HuH-7 (cell line): ENCODE measurements around the gene ACAP2.

ENCODE experiments used
- DNase-seq: peaks from one replicate; pipeline ENCODE4 v3.0.0; 2011; ENCODE audit warnings: low spot score

Gene ACAP2

DNA sequence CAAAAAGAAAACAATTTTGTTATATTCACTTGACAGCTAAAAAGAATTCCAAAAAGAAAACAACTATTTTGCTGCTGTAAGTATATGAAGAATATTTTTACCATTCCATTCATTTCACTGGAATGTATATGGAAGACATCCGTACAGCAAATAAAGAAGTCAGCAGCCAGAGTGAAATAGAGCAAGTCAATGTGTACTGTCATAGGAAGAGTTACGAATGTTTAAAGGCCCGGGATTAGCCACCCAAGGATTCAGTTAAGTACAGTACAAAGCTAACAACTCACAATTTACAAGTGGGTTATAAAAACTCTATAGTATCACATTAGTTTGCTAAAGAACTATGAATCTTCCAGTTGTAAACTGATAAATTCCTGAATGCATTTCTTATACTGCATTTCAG is 157.4 kb downstream of the ACAP2 start:
- no peak for DNase-seq

DNA sequence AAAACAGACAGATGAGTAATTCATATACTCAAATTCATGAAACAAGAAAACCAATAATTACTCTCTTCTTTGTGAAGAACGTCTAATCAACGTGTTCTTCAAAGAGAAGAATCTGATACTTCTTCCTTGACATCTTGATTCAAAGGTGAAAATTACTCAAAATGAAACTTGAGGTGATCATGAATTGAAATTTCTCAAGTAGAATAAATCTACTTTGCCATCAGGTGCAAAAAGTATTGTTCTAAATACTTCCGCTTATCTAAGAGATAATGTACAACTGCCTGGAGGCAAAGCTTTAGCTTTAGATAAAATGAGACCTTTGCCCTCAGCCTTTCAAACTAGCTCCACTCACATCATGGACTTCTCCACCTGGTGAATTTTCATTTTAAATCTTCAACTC is 158.0 kb downstream of the ACAP2 start:
- DNase-seq, result no peak

DNA sequence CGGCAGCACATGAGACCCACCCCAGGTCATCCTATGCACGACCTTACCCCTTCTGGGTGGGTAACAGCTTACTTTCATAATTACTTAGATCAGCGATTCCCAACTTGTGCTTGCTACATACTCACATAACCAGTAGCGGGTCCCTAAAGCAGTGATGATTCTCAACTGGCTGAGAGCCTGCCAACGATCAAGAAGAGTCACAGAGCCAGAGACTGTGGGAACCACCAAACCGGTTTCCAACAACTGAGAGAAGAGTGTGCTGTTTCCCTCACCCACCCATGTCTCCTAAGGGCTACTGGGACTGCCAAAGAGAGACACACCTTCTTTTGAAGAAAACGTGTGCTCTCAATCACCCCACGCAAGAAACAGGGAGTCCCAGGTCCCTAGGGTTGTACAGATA is 159.9 kb downstream of the ACAP2 start:
- no peak for DNase-seq

DNA sequence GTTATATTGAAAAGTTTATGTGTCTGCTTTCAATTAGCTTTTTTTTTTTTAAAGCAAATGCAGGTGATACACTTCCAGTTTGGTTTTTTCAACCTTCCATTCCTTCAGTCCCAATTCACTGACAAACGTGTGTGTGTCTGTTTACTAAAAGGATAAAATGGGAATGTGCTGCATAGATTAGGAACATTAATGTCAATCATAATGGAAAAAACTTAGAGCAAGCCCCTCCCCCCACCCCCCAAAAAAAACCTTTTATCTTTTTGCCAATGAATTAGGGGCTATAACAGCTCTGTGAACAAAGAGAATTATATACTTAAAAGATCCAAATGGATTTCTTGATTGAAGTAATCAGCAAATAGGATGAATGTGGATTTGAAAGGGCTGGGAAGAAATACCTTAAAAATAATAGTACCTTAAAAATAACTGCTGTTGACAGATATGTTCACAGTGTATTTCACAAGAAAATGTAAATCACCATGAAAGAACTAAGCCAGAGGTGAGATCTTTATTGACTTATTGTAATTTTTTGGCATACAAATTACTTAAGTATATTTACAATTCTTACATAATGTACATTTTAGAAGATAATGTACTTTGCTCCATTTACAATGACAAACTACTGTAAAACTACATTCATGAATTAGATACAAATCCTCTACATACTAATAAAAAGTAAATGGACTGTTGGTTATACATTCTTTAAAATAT is 168.4 kb downstream of the ACAP2 start:
- DNase-seq, result no peak

DNA sequence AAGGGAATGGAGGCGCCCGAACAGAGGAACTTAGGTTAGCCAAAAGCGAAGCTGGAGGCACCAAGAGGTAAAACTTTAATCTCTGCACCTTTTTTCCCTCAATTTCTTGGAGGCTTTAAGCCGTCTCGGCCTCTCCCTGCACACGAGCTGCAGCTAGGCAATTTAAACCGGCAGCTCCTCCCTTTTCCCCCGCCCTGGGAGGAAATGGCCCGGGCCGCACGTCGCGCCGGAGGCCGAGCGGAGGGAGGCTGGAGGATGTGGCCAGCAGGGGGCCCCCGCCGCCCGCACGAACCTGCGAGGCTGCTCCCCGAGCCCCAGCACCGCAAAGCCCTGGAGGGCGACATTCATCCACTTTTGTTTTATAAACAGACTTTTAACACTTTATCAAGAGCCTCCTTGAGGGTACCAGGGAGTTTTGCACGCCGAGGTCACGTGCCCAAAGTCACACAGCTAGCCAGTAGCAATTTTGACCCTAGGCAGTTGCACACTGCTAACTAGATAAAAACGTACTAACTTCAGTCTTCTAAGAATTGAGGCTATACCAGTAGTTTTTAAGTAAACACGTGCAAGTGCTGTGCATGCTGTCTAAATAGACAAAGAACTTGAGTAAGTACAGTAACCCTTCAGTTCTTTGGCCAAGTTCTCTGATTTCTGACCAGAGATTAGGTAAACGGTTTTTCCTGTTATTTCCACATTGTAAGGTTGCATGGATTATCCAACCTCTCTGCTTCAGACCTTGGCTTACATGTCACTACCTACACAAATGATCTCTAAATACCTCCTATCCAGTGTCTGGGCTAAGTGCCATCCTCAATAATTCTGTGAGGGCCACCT is 171.2 kb downstream of the ACAP2 start:
- peak; percentile 84 for DNase-seq

DNA sequence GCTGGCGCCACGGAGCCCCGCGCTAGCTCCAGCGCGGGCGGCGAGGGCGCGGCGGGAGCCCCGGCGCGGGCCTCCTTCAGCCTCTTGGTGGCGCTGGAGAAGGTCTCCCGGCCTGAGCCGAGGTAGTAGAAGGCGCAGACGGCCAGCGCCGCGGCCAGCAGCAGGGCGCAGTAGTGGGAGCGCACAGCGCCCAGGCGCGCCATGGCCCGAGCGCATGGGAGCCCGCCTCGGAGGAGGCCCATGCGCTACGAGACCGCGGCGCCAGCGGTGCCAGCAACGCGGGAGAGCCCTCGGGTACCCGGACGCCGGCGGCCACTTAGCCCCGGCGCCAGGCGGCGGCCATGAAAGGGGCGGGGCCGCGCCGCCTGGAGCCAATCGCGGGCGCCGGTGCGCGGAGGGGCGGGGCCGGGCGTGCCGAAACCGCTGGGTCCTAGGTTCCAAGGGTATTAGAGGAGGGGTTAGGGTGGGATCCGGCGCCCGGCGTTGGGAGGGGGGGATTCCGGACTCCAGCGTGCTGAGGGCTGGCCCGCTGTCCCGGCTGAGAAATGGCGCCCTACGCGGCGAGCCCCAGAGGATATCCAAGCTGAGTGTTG is 171.9 kb downstream of the ACAP2 start, which contains the start of gene XXYLT1:
Gene XXYLT1, minus strand, starts transcription at position 343 of the 593 bp plus-strand sequence. Its CDS starts 101 bp downstream, at position 242.
- DNase-seq, result peak; percentile 89

DNA sequence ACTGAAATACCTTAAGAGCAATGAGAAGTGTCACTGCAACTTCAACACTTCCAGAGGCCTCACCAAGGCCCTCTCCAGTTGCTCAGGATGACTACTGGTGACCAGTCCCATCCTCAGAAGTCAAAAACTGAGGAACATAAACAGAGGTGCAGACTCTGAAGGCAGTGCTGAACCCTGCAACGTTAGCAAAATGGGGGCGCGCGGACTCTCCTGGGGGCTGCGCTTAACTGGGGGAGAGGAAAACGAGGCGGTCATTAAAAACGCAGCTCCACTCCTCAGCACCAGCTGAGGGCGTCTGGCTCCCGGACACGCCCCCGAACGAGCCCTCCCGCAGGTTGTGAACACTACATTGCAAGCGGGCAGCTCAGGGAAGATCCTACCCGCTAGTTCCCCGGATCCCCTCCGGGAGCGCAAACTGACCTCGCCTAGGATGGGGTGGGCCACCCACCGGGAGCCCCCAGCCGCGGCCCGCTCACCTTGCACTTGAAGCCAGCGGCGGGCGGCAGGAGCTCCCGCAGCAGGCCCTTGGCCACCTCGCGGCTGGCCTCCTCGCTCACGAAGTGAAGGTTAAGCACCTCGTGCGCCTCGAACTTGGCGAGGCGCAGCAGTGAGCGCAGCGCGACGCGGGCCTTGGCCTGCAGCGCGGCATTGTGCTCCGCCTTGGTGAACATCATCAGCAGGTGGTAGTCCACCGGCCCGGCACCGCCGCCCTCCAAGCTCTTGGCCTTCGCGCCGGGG is 172.6 kb downstream of the ACAP2 start:
- peak; percentile 59 for DNase-seq

DNA sequence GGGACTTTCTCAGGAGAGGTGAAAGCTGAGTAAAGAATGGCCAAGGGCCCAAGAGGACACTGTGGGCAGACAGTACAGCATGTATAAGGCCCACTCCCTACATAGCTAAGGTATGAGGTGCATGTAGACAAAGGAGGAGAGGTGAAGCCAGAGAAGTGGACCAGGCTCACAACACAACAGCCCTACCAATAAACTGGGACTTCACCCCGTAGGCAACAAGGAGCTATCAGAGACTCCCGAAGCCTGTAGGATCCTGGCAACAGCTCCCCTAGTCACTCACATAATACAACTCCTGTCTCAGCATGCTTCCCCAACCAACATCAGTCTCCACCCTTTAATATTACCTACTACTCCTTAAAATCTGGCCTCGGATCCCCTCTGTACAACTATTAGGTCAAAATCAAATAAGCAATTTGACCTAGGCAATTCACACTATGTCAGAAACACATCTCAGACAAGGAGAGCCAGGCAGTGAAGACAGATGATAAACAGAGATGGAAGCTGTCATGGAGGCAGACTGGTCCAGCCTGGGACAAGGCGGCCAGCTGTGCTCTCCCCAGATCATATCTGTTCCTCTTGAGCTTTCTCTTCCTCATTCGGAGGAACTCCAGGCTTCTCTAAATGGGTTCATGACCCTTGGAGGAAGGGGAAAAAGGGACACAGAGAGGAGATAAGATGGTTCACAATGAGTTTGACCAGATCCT is 173.3 kb downstream of the ACAP2 start:
- no peak for DNase-seq

DNA sequence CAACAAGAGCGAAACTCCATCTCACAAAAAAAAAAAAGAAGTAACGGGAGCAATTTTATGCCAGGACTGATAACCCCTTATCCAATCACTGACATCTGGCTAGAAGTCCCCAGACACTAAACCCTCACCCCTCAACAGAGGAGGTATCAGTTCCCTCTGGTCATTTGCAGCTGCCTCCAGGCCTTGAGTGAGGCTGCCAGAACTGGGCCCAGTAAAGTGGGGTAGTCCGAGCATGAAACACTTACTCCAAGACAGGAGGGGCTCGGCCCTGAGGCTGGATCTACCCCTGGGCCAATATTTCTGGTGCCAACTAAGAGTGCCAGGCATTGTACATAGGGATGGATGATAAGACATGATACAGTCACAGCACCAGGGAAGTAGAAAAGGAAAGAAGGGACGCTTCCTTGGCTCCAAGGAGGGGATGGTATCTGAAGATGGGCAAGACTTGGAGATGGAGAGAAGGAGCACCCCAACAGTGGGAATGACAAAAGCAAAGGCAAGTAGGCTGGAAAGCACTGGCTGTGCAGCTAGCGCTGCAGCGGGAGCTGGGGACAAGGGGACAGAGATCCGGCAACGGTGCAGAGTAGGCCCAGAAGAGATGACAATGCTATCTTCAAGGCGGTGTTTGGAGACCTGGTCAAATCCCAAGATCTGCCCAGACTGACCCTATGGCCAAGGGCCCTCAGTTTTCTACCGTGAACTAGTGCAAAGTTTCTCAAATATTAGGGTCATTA is 174.1 kb downstream of the ACAP2 start:
- DNase-seq, result no peak

DNA sequence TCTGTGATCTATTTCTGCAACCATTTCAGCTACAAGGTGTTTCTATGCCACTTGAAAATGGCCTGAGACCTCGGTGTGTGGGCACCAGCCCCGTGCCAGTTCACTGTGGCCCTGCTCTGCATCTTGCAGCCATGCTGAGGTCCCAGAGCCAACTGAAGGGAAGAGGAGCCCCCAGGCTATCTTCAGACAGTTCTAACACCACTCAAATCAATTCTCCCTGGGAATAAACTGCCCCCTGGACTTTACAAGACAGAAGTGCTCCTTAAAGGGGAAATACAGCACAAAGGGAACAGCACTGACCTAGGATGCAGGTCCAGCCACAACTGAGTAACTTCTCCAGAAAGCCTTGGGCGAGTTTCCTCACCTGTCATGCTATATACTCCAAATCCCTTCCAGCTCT is 175.7 kb downstream of the ACAP2 start:
- no peak for DNase-seq

DNA sequence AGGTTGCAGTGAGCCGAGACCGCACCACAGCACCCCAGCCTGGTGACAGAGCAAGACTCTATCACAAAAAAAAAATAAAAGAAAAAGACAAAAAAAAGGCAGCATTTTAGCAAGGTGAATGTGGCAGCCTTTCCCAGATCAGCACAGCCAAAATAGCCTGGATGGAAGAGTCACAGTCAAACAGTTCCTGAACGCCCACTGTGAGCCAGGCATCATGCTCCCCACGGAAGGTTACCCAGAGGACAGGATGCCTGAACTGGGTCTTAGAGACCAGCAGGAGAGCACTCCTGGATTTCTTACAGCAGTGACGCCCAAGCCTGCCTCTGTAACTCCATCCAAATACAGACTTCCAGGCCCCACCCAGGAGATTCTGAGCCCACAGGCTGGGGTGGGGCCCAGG is 176.4 kb downstream of the ACAP2 start:
- DNase-seq, result no peak

DNA sequence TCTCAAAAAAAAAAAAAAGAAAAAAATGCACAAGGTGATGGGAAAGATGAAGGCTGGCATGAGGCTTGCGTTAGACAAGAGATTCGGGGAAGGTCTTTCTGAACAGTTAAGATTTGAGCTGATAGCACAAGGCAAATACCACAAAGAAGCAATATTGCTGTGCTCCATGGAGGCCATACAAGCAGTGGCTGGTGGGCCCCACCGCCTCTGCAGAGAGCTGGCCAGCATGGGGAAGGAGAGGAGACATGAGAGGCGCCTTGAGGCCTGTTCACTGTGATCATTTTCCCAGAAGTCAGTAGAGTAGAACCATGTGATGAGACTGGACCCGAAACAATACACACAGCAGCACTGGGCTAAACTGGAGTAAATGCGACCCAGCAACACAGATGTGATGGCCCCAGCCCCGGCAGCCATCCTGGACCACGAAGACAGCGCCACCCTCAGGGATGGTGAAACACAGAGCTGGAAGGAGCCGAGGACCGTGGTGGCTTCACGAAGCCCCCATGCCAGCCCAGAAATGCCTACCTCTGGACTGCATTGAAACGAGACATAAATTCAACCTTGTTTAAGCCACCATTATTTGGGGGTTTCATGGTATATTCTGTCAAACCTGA is 177.3 kb downstream of the ACAP2 start:
- no peak for DNase-seq

DNA sequence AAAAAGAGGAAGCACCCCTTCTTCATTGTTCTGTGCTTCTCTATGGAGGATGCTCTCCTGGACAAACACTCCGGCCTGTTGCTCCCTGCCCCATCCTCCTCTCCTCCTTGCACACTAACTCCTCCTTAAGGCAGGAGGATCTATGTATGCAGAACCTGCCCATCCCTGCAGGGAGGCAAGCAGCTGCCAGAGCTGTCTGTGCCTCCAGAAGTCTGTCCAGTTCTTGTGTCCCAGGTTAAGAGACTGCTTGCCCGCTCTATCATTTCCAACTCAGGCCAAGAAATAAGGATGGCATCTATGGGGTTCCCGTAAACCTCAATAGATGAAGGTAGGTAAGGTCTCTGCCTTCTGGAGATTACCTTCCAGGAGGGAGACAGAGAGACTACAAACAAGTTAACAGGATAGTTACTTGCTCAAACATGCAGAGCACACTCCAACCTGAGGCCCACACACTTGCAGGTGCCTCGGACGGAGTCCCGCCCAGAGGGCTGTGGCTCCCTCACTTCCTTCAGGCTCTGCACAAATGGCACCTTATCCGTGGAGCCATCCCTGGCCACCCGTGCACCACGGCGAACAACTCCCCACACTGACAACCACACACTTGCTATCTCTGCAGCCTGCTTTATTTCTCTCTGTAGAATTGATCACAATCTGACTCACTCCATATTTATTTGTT is 178.8 kb downstream of the ACAP2 start:
- DNase-seq, result no peak

DNA sequence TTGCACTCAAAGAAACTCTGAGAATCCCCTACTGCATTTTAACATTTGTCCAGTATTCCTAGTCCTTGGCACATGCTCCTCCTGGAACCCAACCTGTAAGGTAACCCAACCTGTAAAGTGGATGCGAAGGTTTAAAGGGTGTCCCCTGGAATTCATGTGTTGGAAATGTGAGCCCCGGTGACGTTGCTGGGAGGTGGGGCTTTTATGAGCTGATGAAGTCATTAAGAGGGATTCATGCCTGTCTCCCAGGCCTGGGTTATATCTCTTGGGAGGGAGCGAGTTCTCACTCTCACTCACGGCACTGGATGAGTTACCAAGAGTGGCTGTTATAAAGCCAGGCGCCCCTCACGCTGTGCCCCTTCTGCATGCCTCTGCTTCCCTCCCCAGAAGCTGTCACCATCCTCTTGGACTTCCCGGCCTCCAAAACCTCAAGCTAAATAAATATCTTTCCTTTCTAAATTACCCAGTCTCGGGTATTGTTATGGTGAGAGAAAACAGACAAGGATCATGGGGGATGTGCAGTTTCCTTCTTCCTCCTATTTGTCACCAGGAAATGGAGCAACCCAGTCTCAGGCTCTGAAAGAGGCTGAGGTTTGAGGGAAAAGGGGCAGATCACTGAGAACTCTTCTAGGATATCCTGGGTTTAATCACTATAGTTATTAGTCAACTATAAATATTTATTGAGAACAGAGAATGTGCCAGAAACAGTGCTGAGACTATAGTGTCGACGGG is 179.5 kb downstream of the ACAP2 start:
- no peak for DNase-seq

DNA sequence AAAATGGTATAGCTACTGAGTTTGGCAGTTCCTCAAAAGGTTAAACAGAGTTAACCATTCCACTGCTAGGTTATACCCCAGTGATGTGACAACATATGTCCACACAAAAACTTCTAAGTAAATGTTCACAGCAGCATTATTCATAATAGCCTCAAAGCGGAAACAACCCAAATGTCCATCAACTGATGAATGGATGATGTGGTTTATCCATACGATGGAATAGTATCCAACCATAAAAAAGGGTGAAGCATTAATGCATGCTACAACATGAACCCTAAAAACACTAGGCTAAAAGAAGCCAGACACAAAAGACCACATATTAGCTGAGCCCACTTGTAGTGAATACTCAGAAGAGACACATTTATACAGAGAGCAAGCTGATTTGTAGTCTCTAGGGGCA is 180.9 kb downstream of the ACAP2 start:
- DNase-seq, result no peak

DNA sequence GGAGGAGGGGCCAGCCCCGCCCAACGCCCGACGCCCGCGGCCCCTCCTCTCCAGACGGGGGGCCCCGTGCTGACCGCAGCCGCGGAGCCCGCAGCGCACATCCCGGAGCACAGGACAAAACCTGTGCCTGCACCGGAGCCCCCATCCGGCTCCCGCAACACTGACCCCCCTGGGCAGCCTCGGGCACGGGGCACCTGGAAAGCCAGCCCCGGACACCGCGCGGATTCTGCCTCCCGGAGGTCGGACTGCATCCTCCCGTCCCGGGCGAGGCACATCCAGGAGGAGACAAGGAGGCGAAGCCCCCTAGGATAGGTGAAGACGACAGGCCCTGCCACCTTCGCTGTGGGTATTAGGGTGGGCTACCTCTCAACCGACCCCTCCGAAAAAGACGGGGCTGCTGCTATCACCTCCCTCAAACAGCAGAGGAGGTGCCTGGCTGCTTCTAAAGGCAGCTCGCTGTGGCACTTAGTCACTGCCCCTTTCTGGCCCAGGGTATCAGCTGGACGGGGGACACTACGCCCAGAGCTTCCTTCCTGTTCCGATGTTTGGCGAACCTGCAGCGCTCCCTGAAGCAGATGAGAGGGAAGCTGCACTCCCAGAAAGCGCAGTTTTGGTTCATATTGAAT is 182.4 kb downstream of the ACAP2 start:
- DNase-seq, result no peak

DNA sequence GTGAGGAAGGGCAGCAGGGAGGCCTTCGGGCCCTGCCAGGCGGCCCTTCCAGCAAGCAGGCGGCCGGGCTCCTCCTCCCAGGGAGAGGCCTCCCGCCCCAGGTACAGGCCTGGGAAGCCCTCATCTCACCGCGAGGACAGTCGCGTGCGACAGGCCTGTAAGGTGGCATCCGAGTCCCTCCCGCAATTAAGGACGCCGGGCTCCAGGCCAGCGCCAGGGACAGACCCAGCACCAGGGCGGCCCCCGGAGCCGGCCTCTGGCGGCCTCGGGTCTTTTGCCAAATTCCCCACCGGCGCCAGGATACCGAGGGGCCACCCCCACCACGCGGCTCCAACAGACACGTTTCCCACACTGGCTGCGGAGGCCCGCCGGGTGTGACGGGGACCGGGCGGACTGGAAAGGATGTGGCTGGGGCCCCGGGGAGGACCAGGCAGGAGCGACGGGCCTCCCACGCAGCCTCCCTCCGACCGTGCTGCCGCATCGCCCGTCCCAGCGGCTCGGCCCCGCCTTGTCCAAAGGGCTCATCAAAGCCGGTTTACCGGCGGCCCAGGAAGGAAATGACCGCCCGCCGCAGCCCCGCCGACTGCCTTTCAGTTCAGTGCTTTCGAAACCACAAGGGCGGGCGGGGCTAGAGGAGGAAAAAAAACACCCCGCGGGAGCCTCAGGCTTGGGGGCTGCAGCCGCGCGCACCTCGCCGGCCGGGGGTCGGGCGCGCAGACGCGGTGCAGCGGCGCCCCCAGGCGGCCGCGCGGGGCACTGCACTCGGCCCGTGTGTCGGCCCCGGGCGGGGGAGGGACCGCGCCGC is 183.1 kb downstream of the ACAP2 start:
- peak; percentile 96 for DNase-seq

DNA sequence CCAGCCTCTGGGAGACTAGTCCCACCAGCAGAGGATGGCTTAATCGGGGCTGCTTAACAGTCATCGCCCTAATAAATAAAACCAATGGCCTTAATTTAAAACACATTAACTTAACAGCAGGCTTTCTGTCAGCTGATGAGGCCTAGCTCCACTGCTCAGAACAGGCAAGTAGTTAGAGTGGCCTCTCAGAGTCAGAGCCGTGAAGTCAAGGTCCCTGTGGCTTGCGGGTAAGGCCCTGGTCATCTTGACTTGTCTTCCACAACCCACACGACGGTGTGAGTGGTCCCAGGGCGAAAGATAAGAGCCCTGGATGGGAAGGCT is 183.7 kb downstream of the ACAP2 start:
- no peak for DNase-seq
